Astrocyte of the spinal cord (primary cell): ENCODE data around the gene FFAR2.
"Not testable (repeated sequence)": the region's sequence is repeated elsewhere in the genome, so short reads cannot be mapped to it uniquely, and the experiment has no call there.

Experiments
- DNase-seq: peaks from one replicate; pipeline ENCODE4 v3.0.0; 2011; ENCODE audit warnings: low read depth, low spot score
- H3K4me3 ChIP-seq: 2 replicates; pipeline ENCODE4 v1.5.1; 2011; ENCODE audit warnings: low read depth, mild to moderate bottlenecking, low read length, moderate library complexity
- CTCF ChIP-seq: IDR thresholded peaks from 2 replicates; pipeline ENCODE4 v1.5.1; 2012; ENCODE audit warnings: low read depth, mild to moderate bottlenecking, low read length, inconsistent platforms
- in situ Hi-C: cut with HindIII; loops from 2 replicates; pipeline ENCODE4 v1.10.0; 2017; ENCODE audit warnings: low sequenced_read_pairs

FFAR2 gene

DNA sequence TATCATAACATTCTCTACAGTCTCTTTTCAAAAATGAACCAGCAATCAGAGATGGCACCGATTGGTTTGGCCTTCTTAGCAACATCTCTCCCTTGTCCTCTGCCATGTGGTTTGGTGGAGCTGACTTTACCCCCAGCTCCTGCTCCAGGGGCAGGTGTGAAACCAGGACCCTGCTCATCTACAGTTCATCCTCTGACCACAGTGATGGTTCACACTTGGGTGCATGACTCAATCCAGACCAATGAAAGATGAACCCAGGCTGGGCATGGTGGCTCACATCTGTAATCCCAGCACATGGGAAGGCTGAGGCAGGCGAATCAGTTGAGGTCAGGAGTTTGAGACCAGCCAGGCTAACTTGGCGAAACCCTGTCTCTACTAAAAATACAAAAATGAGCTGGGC, 33.6 kb upstream of the FFAR2 start:
- H3K4me3 ChIP-seq: no peak overlapping the region
- in situ Hi-C loops: no loop called here
- no peak for TF ChIP-seq CTCF
- DNase-seq: no peak

- no peak for TF ChIP-seq CTCF
- DNase-seq: no peak
- no peak overlapping the region for H3K4me3 ChIP-seq
- in situ Hi-C loops: no loop called here
Observed at GRCh38 chr19:35416331-35416730, 31.7 kb upstream of the FFAR2 start.

DNA sequence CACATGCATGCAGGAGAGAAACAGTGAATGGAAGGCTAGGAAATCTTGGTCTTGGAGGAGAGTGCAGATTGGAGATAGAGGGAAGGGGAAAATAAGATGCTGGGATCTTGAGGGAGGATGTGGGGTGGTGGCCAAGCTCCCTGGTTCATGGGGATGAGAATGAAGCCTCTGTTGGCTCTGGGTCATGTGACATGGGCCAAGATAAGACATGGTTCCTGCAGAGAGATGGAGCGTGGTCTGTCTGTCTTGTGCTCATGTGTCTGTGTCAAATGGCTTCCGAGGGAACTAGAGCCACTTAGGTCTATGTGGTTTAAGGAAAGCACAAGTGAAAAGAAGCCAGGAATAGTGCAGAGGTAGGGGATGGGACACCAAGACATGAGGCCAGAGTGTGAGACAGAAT, 30.8 kb upstream of the FFAR2 start:
- in situ Hi-C loops: no loop called here
- H3K4me3 ChIP-seq: no peak overlapping the region
- no peak for DNase-seq
- TF ChIP-seq CTCF: no peak

DNA sequence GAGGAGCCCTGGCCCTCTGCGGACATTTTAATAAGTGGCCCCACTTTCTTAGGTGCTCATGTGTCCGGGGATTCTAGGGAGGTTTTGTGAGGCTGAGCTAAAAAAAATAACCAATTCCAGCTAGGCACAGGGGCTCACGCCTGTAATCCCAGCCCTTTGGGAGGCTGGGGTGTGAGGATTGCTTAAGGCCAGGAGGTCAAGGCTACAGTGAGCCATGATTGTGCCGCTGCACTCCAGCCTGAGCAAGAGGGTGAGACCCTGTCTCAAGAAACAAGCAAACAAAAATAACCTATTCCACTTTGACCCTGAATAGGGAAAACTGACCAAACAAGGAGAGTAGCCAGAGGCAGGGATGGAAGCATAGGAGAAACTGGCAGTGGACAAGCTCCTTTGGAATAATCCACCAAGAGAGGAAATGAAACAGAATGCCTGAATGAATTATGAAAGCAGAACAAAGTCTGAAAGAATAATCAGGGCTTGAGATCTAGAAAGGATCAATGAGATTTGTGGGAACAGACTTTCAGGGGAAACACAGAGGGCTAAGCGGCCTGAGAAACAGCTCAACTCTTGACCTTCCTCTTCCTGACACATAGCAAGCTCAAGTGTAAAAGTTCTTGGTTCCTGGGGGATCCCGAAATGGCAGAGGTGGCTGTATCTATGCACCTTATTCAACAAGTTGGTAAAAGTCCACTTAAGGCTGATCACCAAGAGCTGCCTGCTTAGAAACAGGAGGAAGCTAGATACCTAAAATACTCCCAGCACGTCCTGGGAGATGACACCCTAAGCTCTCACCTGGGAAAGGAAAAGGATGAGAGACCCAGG, 30.1 kb upstream of the FFAR2 start:
- in situ Hi-C loops: no loop called here
- no peak for TF ChIP-seq CTCF
- DNase-seq: no peak
- no peak overlapping the region for H3K4me3 ChIP-seq

- in situ Hi-C loops: no loop called here
Observed at GRCh38 chr19:35419046-35419445, 29.0 kb upstream of the FFAR2 start.

DNA sequence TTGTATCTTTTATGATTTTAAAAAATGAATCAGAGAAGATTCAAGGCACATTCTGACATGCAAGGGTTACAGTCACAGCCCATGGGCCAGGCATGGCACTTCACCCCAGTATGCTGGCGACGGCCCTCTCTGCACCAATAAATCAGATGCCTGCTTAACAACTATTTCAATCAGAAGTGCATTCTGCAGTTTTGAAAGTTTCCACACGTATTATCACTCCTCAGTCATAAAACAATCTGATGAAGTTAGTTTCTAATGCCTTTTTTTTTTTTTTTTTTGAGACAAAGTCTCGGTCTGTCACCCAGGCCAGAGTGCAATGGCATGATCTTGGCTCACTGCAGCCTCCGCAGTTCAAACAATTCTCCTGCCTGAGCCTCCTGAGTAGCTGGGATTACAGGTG, 28.3 kb upstream of the FFAR2 start:
- no peak for TF ChIP-seq CTCF
- H3K4me3 ChIP-seq: no peak overlapping the region
- in situ Hi-C loops: no loop called here
- DNase-seq: no peak

More at GRCh38 chr19:35419046-35419445, 29.0 kb upstream of the FFAR2 start:
- no peak for TF ChIP-seq CTCF
- no peak for DNase-seq
- no peak overlapping the region for H3K4me3 ChIP-seq

DNA sequence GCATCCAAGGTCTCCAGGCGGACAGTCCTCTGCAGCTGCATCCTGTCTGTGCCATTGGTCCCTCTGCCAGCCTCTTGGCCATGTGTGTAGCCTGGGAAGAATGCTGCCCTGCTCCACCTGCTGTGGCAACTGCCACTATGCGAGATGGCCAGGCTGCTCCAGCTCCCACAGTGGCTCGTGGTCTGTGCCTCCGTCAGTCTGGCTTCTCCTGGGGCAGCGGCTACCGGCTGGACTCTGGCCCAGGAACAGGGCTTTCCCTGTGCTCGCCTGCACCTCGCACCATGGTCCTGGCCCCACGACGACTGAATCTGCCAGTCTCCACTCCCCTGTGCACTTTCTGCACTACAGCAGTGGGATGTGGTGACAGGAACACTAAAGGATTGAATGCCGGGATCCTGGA, 26.7 kb upstream of the FFAR2 start:
- in situ Hi-C loops: no loop called here
- TF ChIP-seq CTCF: no peak
- H3K4me3 ChIP-seq: no peak overlapping the region
- DNase-seq: no peak

DNA sequence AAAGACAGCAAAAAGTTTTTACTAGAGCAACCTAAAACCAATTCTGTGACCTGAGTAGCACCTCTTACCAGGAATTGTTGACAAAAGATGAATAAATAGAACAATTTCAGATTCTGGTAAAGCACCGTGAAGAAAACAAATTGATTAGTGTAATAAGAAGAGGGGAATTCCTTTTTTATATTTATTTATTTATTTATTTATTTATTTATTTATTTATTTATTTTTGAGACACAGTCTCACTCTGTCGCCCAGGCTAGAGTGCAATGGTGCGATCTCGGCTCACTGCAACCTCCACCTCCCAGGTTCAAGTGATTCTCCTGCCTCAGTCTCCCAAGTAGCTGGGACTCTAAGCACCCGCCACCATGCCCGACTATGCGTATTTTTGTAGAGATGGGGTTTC, 24.7 kb upstream of the FFAR2 start:
- H3K4me3 ChIP-seq, in situ Hi-C loops, DNase-seq: not testable (repeated sequence)
